HG02852 (cell line): Measurements from ENCODE around the gene MED22.
A peak's percentile ranks its signal among the peaks of the same experiment; 100 is the strongest.
"Not testable (repeated sequence)": the region's sequence is repeated elsewhere in the genome, so short reads cannot be mapped to it uniquely, and the experiment has no call there.

ENCODE experiments used
- ATAC-seq: cut with Tn5 transposase; IDR thresholded peaks from one replicate; pipeline ENCODE4 v1.9.1; 2021; ENCODE audit warnings: mild to moderate bottlenecking, moderate library complexity; ENCODE audit not compliant: unreplicated experiment

The MED22 gene

DNA sequence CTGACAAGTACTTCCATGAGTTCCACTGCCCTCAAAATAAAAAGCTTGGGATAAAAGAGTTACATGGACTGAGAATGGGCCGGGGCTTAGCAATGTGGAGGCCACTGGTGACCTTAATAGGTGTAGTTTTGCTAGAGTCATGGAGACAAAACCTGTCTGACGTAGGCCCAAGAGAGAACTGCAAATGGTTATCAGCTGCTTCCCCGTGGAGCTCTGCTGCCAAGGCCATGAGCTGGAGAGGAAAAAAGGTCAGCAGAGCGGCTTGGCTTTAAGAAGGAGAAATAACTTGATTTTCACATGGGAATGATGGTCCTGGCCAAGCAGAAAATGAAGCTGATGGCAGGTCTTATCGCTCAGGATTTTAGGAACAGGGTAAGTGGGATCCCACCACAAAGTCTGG is 8.3 kb downstream of the MED22 start:
- no peak for ATAC-seq

DNA sequence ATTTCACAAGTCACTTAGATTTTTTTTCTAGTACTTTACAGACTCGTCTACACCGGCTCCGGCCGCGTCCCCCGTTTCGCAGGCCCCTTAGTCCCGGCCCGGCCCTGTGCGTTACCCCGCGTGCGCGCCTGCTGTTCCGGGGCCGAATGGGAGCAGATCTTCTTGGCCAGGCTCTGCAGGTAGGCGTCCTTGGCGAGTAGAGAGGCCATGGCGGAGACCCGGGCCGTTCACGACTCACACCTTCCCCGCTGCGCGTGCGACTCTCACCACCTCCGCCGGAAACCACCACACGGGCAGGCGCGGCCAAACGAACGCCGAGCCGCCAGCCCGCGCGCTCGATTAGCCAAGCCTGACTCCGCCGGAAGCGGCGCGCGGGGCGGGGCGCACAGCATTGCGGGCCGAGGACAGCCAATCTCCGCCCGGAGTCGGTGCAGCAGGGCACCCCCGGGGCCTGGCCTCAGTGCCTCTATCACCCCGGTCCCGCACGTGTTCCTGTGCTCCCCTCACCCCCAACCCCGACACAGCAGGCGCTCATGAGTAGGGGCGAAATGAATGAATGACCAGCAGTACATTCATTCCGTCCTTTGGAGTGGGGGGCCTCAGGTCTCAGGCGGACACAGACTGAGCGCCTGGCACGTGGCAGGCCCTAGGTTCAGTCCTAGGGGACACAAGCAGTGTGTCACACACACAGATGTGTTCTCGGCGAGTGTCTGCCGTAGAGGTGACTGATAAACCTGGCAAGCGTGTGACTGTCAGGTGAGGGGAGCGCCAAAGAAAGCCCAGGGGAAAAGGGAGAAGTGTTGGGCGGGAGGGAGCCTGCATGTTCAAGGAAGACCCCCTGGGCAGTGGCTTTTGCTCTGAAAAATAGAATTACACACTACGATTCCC is 11.8 kb downstream of the MED22 start, which contains the start of gene SURF6:
TSS of gene SURF6 (minus strand) at position 265 of the 888 bp plus-strand sequence. CDS start at position 209, 56 bp downstream.
- ATAC-seq: peak; percentile 78

DNA sequence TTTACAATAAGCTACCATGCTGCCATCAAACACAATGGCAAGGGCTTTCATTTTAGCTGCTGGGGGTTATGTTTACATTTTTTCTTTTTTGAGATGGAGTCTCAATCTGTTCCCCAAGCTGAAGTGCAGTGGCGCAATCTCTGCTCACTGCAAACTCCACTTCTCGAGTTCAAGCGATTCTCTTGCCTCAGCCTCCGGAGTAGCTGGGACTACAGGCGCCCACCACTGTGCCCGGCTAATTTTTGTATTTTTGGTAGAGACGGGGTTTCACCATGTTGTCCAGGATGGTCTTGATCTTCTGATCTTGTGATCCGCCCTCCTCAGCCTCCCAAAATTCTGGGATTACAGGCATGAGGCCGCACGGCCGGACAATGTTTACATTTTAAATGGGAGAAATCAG is 13.0 kb downstream of the MED22 start:
- ATAC-seq: not testable (repeated sequence)

- ATAC-seq: no peak
These were observed 13.8 kb downstream of the MED22 start for GRCh38 chr9:133334161-133334560.

DNA sequence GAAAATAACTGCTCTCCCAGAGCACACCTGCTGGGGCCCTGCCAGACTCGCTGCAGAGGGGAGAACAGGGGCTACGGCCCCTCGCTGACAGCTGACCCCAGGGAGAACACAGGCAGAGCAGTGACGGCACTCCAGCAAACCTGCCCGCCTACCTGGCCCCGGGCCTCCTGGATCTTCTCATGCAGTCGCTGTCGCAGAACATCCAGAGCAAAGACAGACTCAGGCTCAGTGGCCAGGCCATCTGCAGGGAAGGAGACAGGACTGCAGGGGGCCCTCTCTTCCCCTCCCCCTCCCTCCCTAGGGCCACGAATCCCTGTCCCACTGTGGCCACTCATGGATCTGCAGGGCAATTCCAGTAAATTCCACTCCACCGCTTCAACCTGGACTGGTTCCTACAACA is 14.4 kb downstream of the MED22 start:
- ATAC-seq: no peak

GRCh38 chr9:133333011-133333410 is 14.9 kb downstream of the MED22 start:
- no peak for ATAC-seq

DNA sequence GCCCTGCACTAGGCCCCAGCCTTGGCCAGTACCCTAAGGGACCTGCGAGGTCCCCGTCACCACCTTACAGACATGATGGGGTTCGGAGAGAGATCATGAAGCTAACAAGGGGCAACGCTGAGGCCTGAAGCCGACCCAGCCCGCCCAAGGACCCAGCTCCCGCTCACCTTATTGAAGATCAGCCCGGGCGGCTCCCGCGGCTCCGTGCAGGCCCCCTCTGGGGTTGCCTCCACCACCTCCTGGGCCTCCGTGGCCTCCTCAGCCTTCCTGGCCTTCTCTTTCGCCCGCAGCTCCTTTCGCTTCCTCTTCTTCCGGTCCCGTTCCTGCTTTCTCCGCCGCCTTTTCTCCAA is 15.6 kb downstream of the MED22 start:
- no peak for ATAC-seq

- no peak for ATAC-seq
These were observed 16.1 kb downstream of the MED22 start for GRCh38 chr9:133331641-133332380.

DNA sequence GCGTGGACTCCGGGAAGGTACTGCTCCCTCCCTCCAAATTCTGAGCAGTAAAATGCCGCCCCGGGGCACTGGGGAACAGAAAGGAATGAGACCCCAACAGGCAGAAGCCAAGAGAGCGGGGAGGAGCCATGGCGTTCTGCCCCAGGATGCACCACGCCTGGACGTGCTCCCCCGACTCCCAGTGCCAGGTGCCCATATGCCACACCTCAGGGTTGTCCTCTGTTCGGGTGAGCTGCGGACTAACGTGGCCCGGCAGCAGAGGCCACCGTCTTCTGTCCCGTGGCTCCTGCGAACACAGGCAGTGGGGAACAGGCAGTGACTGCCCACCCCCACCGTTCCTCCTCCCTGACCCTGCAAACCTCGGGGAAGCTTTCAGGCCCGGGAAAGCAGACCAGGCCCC is 16.7 kb downstream of the MED22 start:
- no peak for ATAC-seq

DNA sequence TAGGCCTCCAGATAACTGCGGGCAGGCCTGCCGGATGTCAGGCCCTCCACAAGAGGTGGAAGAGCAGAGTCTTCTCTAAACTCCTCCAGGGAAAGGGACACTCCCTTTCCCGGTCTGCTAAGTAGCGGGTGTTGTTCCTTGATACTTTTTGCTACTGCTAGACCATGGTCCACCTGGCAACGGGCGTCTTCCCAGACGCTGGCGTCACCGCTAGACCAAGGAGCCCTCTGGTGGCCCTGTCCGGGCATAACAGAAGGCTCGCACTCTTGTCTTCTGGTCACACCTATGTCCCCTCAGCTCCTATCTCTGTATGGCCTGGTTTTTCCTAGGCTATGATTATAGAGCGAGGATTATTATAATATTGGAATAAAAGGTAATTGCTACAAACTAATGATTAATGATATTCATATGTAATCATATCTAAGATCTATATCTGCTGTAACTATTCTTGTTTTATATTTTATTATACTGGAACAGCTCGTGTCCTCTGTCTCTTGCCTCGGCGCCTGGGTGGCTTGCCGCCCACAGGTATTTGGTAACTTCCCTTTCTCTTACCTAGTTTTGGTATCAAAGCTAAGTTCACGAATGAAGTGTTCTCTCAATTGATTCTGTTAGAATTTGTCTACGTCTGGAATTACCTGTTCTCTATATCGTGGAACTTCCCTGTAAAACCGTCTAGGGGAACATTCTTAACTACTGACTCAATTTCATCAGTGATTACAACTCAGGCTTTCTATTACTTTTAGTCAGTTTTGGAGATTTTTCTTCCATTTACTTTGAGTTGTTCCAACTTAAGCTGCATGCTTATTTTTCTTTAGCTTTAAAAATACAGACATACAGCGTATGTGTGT is 18.4 kb downstream of the MED22 start:
- not testable (repeated sequence) for ATAC-seq

DNA sequence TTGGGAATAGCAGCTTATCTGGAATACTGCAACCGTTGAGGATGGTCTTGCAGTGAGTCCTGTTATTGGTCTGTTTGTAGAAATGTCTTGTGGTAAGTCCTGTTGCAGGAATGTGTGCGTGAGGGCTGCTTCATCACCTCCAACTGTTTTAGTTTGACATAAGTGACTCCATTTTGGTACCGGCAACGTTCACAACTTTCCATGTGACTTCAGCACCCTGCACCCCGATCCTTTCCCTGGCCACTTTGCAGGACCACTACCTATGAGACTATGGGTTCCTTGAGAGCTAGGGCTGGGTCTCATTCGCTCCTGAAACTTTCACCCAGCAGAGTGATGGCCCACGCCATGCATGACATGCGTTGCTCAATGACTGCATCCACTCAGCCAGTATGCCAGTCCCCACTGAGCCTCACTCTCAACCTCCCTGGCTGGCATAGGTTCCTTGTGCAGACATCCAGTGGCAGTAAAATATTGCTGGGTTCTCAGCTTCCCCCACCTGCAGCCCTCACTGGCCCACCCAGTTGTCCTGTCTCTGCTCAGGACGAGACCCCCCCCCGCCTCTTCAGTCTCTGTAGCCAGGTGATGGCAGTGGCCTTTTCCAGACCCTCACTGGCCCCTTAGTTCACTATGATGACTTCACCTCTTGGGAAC is 20.0 kb downstream of the MED22 start:
- no peak for ATAC-seq

DNA sequence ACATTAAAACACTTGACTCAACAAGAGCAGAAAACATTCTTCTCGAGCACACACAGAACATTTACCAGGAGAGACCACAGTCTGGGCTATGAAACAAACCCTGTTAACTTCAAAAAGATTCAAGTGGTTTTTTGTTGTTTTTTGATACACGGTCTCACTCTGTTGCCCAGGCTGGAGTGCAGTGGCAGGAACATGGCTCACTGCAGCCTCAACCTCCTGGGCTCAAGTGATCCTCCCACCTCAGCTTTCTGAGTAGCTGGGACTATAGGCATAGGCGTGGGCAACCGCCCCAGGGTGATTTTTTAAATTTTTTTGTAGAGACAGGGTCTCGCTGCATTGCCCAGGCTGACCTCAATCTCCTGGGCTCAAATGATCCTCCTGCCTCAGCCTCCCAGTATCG is 20.9 kb downstream of the MED22 start:
- ATAC-seq: not testable (repeated sequence)

DNA sequence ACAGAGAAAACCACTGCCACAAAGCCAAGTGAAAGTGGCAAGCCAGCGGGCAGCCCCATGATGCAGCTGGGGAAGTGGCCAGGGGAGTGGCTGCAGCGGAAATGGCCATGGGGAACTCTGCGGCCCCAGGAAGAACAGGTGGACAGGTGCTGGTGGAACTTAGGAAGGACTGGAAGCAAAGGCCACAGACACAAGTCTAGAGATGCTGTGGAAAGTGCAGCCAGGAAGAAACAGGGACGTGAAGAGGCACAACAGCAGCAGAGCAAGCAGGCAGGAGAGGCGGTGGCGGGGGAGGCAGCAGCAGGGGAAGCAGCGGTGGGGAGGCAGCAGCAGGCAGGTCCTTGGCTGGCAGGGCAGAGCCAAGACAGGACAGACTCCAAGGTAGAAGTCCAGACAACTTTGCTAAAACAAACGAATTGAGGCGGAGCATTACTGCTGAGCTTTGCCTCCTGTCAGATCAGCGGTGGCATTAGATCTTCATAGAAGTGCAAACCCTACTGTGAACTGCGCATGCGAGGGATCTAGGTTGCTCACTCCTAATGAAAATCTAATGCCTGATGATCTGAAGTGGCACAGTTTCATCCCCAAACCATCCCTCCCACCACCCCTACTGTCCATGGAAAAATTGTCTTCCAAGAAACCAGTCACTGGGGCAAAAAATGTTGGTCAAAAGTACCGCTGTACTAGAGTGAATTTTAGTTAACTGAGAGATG is 23.8 kb downstream of the MED22 start:
- no peak for ATAC-seq

DNA sequence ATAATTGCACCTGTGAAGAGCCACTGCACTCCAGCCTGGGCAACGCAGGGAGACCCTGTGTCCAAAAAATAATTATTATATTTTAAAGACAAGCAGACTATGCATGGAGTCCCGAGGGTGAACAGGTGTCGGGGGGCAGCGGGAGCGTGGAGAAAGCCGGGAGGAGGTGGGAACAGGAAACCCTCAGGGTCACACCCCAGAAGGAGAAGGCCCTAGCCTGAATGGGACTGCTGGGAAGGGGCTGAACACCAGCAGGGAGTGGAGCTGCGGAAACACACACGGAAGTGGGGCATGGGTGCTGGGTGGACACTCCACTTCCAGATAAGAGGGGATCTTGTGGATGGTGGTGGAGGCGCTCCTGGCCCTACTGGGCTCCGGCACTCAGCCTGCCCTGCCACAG is 24.7 kb downstream of the MED22 start:
- no peak for ATAC-seq

GRCh38 chr9:133322701-133323100 is 25.2 kb downstream of the MED22 start:
- ATAC-seq: no peak

- no peak for ATAC-seq
These were observed 26.5 kb downstream of the MED22 start for GRCh38 chr9:133321411-133321935.

- no peak for ATAC-seq
These were observed 27.5 kb downstream of the MED22 start for GRCh38 chr9:133320421-133320881.

DNA sequence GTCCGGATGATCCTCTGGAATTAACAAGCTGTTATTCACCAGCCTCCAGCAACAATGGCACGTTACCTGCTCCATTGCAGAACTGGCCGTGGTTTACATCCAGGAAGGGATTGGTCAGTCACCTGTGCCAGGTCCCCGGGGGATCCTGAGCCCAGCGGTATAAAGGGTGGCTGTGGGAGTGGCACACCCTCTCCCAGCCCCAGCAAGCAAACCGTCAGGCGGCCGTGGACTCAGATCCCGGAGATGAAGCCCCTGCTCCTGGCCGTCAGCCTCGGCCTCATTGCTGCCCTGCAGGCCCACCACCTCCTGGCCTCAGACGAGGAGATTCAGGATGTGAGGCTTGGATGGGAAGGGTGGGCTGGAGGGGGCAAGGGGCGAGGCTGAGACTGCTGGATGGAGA is 30.4 kb downstream of the MED22 start:
- not testable (repeated sequence) for ATAC-seq

- no peak for ATAC-seq
These were observed 31.9 kb downstream of the MED22 start for GRCh38 chr9:133315997-133316396.

- ATAC-seq: no peak
These were observed 38.3 kb downstream of the MED22 start for GRCh38 chr9:133309608-133310007.
